ENCODE data around the gene DEPDC7.

DNA sequence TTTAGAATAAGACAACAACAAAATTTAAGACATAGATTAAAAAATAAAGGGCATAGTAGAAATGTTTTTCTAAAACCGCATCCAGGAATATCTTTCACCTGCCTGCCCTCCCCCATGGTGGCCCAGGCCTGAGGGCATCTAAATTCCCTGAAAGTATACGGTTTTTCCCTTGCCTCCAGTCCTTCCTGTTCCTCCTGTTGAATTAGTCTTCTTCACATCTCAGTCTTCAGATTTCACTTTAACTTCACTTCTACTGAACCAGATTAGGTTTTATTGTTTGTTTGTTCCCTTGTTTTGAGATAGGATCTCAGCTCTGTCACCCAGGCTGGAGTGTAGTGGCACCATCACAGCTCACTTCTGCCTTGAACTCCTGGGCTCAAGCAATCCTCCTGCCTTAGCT is 33.1 kb upstream of the DEPDC7 start:
- TF ChIP-seq POLR2AphosphoS5 (IDR thresholded peaks at IDR 0.05; ENCODE audit: low read depth, low read length) (no peak), REST (IDR thresholded peaks at IDR 0.05; ENCODE audit: insufficient read depth in 1 of 2, low read depth in 2 of 2, low read length in 2 of 2) (no peak), FOXP2 (optimal IDR thresholded peaks at IDR 0.05; ENCODE audit: borderline replicate concordance, extremely low read depth, extremely low read length, insufficient read depth) (no peak)
